Measurements from ENCODE around the gene ACE.

GRCh38 chr17:63478814-63479494 lies 2.1 kb downstream of the ACE start:
- TF ChIP-seq FOXK2 (IDR thresholded peaks at IDR 0.05) (no peak), CTBP1 (IDR thresholded peaks at IDR 0.05; ENCODE audit: borderline replicate concordance) (no peak), BHLHE40 (IDR thresholded peaks at IDR 0.05; ENCODE audit: borderline replicate concordance) (no peak), ELF4 (IDR thresholded peaks at IDR 0.05) (no peak), ZNF384 (IDR thresholded peaks at IDR 0.05) (no peak), SUZ12 (IDR thresholded peaks at IDR 0.05) (no peak), SP1 (IDR thresholded peaks at IDR 0.05) (no peak)

All from HEK293T (cell line).